Mucosa of gallbladder (tissue), 1 donor: ENCODE data around the gene RAB7B. TPM values are rescaled to one million over a fixed set of nuclear protein-coding genes. Genes with fewer than 3 reads are reported as not detected.
A peak's percentile ranks its signal among the peaks of the same experiment; 100 is the strongest.

ENCODE experiments used
- DNase-seq: peaks from one replicate; pipeline ENCODE4 v3.0.0-alpha.2; 2020; ENCODE audit warnings: low spot score
- total RNA-seq: library from RNA; stranded (reverse); gene quantifications from one replicate; pipeline ENCODE4 v1.2.1, GENCODE V29; 2021
- donor health status: DM: no; HTN: no; CAD: no.

RAB7B gene
- total RNA-seq, 1 donor from 2014 or later, result 18.7 TPM

- DNase-seq, result no peak
Measured at GRCh38 chr1:205973377-205974232, 29.6 kb downstream of the RAB7B start.

DNA sequence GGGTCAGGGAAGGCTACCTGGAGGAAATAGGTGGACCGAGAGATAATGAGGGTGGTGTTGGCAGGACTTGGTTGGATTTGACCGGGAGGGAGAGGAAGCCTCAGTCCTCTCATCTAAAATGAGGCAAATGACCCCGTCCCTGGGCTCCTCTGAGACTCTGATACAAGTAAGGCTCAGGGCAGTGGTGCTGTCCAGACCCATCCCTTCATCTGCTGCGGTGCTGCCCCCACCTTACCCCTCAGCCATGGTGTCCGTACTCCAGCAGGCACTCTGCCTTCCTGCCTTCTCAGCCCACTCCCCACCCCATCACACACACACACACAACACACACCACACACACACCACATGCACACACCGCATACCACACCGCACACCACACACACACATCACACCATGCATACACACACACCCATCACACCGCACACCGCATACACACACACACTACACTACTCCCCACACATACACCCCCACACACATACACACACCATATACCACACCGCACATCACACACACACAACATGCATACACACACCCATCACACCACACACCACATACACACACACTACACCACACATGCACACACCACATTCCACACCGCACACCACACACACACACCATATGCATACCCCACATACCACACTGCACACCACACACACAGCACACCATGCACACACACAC lies 30.6 kb downstream of the RAB7B start:
- DNase-seq, result no peak

DNA sequence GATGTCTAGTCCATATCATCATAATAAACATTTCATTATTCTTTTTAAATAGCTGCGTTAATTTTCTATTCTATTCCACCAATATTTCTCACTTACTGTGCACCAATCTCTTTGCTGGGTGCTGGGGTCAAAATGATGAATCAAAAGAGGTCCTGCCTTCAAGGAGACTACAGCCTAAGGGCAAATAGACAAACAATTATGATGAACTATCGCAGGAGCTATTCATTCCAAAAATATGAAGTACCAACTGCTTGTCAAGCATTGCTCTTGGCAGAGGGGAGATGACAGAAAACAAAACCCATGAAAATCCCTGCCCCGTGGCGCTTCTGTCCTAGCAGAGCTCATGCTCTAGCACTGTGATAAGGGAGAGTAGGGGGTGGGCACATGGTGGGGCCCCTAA lies 31.1 kb downstream of the RAB7B start:
- DNase-seq, result no peak

GRCh38 chr1:205971082-205971481 lies 32.1 kb downstream of the RAB7B start:
- DNase-seq, result no peak

DNA sequence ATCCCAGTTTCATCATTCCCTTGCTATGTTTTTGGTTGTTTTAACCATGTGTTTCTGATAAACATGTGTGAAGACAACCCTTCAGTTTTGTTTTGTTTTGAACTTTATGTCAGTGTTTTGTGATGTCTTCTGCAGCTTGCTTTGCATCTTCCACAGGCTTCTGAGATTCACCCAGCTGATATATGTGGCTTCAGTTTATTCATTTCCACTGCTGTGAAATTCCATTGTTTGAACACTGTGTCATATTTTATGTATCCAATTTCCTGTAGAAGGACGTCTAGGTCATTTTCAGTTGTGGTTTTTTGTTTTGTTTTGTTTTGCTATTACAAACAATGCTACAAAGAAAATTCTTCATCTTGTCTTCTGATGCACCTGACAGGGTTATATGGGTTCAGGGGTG lies 32.7 kb downstream of the RAB7B start:
- no peak for DNase-seq

- no peak for DNase-seq
Measured at GRCh38 chr1:205969229-205969628, 34.0 kb downstream of the RAB7B start.

GRCh38 chr1:205967554-205968335 lies 35.5 kb downstream of the RAB7B start:
- no peak for DNase-seq

DNA sequence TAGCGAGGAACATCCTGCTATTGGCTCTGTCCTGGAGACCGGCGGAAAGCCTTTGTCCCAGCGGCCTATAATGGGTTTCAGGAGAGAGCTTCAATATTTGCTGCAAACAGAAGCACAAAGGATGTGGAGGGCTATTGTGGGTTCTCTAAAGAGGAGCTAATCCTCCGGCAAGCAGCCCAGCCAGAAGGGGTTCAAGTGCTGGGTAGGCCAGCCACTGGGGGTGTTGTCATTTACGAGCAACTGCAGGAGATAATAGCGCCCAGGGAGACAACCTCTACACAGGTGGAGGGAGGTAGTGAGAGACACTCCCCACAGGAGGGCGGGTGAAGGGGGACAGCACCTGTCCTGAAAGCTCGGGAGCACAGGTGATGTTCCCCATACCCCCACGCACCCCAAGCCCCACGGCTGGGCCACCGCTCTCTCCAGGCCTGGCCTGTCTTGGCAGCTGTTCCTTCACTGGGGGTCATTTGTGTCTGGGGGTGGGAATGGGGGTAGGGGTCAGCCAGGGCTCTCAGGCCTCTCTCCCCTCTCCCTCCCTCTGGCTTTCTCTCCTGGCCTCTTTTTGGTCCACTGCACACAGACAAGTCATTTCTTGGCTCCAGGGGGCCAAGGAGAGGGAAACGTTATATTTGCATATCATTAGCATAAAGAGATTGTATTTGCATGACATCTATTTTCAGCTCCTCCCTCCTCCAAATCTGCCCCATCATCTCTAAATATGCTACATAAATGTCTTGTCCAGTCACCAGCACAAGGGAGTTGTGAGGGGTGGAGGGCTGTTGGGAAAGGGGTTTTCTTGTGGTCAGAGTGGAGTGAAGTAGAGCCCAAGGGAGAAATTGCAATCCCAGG lies 37.9 kb downstream of the RAB7B start:
- no peak for DNase-seq

- no peak for DNase-seq
Measured at GRCh38 chr1:205963352-205964155, 39.6 kb downstream of the RAB7B start.

DNA sequence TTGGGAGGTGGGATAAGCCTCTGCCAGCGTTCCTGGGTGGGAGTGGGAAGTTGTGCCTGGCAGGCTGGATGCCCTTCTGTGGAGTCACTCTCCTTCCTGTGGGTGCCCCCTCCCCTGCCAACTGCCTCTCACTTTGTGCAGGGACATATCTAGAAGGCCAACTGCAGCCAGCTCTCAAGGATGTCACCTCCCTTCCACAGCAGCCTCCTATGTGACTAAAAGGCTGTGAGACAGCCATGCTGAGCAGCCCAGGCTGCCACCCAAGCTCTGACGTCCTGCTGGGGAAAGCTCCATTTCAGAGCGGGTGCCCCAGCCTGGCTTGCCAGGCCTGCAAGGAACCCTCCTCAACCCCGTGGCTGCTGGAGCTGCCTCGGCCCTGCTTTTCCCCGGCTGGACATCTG lies 40.4 kb downstream of the RAB7B start:
- DNase-seq, result no peak

GRCh38 chr1:205961991-205962820 lies 41.0 kb downstream of the RAB7B start:
- DNase-seq, result no peak

DNA sequence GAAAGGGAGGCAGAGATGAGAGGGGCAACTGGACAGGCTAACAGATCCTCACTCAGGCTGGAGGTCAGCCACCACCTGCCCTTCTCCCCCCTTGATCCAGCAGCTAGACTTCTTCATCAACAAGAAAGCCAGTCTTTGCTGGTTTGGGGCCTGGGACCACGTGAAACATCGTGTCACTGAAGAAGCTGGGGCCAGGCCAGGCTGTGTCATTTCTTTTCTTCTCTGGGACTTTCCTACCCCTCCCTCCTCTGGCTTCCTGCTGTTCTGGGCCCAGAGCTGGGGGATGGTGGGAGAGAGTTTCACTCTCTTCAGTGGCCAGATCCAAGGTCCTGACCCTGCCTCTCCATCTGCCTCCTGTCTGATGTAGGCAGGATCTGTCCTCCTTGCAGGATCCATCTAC lies 41.8 kb downstream of the RAB7B start:
- DNase-seq, result no peak

DNA sequence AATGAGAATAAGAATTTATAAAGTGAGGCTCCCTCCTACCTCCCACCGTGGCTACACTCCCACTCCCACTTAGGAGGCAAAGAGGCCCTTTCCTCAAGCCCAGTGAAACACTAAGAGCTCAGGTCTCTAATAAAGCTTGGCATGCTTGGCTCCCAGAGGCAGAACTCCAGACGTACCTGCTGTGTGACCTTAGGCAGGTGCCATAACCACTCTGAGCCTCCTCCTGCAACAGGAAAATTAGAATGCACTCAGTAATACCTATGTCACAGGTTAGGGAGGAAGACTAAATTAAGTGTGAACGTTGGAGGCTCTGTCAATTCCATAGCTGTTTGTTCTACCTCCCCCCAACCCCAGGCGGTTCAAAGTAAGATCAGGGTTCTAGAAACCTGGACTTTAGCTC lies 43.4 kb downstream of the RAB7B start:
- DNase-seq, result no peak

DNA sequence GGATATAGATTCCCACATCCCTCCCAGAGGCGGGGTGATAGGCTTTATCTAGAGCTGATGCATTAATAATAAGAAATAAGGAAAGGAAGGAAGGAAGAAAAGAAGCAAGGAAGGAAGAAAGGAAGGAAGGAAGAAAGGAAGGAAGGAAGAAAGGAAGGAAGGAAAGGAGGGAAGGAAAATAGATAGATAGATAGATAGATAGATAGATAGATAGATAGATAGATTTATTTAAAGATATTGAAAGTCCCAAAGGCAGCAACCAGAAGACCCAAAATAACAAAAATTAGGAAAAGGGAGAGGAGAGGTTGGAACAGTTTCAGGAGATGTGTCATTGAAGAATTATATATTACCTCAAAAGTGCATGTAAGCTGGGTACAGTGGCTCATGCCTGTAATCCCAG lies 47.7 kb downstream of the RAB7B start:
- DNase-seq, result no peak

DNA sequence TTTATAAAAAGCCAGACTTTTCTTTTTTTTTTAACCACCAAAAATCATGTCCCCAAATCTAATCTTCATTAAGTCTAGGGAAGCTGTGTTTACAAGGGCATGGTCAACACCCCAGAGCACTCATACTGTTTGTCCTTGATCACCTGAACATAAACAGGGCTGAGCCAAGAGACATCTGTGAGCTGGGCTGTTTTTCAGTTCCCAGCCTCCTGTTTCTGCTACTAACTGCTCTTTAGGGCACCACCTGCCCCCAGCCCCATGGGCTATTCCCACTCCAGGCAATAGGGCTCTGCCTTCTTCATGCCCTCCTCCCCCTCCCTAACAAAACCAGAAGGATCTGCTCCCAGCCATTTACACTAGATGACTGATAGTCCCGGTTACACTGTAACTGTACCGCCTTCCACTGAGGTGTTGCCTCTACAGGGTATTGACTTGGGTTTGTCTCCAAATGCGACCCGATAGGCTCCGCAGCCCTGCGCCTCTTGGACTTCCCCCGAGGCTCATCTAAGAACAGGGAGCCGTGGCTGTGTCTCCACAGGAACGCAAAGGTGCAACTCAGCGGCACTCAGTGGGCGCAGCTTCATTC lies 48.3 kb downstream of the RAB7B start:
- DNase-seq, result no peak

DNA sequence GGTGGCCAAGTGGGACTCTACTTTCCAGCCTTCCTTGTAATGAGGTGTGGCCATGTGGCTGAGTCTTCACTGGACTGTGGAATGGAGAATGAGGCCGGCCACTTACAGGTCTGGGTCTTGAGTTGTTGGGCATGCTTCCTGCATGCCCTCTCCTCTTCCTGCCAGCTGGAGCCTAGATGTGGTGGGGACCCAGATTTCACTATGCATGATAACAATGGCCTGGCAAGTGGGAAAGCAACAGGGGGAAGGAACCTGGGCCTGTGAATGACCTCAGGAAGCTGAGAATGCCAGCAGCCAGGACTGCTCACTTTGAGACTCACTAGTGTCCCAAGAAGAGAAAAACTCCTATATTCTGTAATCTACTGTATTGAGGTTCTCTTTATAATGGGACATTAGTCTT lies 51.4 kb downstream of the RAB7B start:
- no peak for DNase-seq

DNA sequence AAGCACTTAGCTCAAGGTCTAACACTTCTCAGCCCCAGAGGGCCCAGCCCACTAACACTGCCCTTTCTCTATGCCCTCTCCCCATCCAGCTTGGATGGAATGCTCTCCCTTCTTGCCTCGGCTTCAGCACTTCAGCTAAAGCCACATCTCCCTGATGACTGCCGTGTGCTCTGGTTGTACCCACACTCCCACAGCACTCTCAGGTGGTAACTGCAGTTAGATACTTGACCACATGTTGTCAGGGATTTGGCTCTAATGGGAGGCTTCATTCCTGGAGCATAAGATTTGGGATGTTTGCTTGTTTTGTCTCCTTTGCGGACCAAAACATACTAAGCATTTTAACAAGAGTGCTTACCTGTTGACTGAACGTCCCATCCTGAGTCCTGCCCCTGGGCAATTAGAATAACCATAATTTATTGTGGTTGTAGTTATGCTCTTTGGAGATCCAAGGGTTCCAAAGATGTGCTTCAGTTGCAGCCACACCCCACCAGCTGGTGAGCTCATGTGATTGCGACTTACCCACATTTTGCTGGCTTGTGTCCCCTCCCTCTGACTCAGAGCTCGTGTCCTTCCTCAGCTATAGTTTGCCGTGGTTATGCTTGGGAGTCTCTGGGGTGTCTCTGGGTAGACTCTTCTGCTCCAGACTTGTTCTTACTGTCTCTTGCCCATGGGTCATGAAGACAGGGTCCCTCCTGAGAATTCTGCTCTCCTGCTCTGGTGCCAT lies 52.2 kb downstream of the RAB7B start:
- DNase-seq, result no peak

DNA sequence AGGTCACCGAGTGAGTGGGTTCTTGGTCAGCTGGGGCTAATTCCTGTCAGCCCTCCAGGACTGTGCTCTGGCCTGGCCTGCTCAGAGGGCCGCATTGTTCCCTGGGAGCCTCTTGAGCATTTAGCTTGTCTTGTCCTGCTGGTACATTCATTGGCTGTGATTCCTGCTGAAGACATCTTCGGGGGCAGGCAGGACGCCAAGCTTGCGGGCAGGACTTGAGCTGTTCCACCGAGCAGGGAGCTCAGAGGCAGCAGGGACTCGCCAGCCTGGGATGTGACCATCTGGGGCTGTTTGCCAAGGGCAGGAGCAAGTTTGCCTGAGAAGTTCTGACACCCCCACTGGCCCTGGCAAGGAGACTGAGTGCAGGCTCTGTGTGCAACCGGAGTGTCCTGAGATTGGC lies 52.9 kb downstream of the RAB7B start:
- DNase-seq, result peak; percentile 16

DNA sequence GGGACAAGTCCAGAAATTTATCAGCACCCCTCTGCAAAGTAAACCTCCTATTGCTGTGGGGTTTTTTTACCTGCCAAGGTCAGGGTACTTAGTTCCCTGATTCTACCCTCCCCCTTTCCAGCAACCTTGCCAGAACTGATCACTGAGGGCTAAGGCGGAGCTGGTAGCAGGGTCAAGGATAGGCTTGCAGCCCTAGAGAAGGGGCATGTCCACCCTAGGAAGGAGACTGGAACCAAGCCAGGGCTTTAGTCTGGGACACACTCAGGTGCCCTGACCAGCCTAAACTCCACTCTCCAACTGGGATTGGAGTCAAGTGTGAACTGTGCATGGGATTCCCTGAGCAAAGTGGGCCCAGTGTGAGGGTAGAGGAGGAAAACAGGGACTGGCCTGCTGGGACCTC lies 53.4 kb downstream of the RAB7B start:
- DNase-seq, result no peak
